SH-SY5Y (cell line): ENCODE results near the gene NISCH.

Experiments used
- GATA2 ChIP-seq: IDR thresholded peaks from 2 replicates; pipeline ENCODE4 v1.6.1; 2011; ENCODE audit warnings: mild to moderate bottlenecking, low read depth, low read length
- GATA3 ChIP-seq: IDR thresholded peaks from 2 replicates; pipeline ENCODE4 v1.6.1; 2011; ENCODE audit warnings: low read depth, mild to moderate bottlenecking, low read length, moderate library complexity

The NISCH gene

GRCh38 chr3:52532517-52532837 lies 77.1 kb downstream of the NISCH start:
- TF ChIP-seq GATA3, result no peak
- no peak for TF ChIP-seq GATA2

GRCh38 chr3:52532838-52533622 lies 77.6 kb downstream of the NISCH start:
- TF ChIP-seq GATA2 (no peak), GATA3 (no peak)

- TF ChIP-seq GATA3 (no peak), GATA2 (no peak)
These were observed 78.3 kb downstream of the NISCH start, which contains the start of gene NT5DC2 for GRCh38 chr3:52533623-52534280. Gene NT5DC2 (minus strand): TSS chr3:52533857. CDS start chr3:52533737, 120 bp downstream.

DNA sequence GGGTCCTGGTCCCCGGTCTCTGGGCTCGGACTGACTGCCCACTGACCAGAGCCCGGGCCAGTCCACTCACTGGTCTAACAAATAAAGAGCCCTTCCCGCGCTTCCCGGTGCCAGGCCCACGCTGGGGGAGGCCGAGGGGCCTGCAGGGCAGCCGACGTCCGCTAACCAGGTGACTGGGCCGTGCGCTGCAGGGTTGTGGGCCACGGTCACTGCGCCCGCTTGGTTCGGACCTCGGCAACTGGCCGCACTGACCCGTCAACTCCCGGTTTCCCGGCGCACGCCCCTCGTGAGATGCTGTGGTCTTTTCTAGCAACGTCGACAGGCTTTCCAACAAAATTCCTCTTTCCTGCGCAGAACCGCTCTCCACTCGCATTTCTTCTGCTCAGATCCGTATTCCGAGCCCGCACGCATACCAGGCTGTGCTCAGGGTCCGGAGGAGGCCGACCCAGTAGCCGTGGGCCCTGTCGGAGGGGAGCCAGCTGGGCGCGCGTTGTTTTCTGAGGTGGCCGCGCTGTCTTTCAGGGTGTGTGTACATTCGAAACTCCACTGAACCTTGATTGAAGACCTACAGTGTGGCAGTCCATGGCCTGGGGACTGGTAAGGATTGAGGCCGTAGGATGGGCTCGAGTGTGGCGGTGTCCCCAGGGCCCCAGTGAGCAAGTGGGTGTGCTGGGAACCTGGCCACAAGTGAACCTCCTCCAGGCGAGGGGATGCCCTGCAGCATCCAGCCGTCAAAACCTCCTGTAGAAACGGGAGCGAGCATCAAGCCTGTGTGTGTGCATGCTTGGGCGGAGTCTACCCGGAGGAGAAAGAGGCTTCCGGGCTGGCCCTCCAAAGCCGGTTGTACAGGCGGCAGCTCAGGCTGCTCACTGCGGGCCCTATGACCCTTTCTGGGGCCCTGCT lies 79.1 kb downstream of the NISCH start:
- no peak for TF ChIP-seq GATA2

DNA sequence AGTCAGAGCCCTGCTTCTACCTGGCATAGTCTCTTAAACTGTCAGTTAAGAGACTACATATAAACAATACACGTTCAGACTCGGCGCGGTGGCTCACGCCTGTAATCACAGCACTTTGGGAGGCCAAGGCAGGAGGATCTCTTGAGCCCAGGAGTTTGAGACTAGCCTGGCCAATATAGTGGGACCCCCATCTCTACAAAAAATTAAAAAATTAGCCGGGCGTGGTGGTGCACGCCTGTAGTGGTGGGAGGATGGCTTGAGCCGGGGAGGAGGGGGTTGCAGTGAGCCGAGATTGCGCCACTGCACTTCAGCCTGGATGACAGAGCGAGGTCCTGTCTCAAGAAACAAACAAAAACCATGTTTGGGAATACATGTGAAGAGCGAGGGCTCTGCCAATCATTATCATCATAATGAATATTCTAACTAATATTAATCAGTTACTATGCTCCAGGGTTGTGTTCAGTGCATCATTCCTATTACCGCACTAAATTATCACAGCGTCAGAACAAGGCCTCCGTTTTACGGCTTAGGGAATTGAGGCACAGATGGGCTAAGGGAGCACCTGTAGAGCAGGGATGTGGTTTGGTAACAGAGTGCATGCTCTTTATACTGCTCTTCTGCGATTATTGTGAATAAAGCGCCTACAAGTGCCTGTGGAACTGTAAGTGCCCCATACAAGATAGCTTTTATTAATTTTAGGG lies 80.2 kb downstream of the NISCH start:
- TF ChIP-seq GATA3 (no peak), GATA2 (no peak)

DNA sequence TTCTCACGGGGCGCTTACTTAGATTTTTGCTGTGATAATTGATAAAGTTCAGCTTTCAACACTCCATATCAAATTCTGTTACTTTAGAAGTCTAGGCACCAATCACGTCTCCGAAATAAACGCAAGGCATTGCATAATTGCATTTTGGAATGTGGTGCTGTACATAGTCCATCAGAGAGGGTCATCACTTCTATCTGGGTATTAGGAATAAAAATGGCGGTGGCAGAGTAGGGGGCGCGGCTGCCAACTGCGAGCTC lies 80.6 kb downstream of the NISCH start:
- TF ChIP-seq GATA3 (no peak), GATA2 (no peak)

- TF ChIP-seq GATA3, result no peak
- no peak for TF ChIP-seq GATA2
These were observed 81.2 kb downstream of the NISCH start, which contains the start of gene UQCC5 for GRCh38 chr3:52536369-52537164. Gene UQCC5 (plus strand): TSS chr3:52536605. CDS start chr3:52536756, 151 bp downstream.

DNA sequence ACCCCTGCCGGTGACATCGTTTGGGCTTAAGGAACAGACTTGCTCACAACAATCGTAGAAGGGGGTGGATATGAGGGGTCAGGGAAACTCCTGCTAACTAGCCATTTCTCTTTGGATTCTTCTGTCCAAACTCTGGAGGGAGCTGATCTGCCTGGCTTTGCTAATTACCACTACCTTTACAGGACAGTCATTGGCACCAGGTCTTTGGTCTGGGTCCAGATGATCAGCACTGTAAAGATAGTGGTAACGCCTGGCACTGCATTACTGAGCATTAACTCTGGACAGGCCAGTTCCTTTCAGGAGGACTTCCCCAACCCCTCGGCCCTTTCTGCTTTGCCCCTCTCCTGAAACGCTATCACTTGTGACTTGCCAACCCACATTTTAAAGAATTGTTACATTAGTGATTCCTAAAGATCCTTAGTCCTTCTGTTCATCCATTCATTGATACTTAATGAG lies 81.8 kb downstream of the NISCH start:
- TF ChIP-seq GATA3 (no peak), GATA2 (no peak)

DNA sequence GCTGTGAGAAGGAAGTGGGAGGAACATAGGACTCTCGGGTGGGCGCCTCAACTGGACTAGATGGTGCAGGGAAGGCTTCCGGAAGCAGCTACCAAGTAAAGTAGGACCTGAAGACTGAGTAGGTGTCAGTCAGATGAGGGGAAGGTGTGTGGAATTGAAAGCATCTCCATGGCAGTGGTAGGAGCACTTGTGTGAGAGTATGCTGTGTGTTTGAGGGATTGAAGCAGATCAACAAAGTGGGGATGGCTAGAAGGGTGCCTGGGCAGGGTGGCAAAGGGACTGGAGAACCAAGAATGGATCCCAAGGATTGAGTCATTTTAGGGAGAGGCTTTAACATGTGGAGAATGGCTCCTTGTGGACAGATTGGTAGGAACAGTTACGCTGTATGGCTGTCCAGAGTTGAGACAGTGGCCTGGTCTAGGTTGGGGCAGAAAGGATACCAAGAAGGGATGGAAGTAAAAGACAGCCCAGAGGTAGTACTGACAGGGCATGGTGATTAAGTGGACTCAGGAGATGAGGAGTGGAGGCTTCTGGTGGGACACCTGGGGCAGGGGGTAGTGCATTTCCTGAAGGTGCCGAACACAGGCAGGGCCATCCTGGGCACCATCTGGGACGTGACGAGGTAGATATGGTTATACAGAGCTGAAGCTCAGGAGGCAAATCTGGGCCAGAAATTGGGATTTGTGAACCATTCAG lies 82.5 kb downstream of the NISCH start:
- TF ChIP-seq GATA3 (no peak), GATA2 (no peak)

- no peak for TF ChIP-seq GATA3
- no peak for TF ChIP-seq GATA2
These were observed 83.7 kb downstream of the NISCH start for GRCh38 chr3:52539010-52539653.

DNA sequence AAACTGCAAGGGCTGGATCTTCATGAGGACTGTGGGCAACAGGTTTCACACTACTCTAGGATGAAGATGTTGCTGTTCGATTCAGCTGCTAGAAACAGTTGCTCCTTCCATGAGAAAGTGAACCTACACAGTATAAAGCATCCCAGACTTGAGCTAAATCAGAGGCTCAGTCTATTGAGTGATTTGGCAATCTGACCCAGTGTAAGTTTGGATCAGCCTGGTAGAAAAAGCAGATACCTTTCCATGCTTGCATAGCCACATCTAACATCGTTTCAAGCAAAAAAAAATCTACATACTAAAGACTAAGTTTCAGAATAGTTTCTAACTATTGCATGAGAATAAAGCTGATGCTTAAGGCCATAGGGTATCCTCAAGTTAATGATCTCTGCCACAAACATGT lies 85.6 kb downstream of the NISCH start:
- TF ChIP-seq GATA2, result no peak
- no peak for TF ChIP-seq GATA3
